Nephron (organoid): ENCODE data around the gene ROBO4.

Experiments used
- H3K27ac Mint-ChIP-seq, 3 experiments: 2 replicates each; pipeline ENCODE4 v1.8.0; 2020; ENCODE audit warnings: mixed read lengths in 3 of 3, mild to moderate bottlenecking in 2 of 3, moderate library complexity in 1 of 3
- H3K27me3 Mint-ChIP-seq: 2 replicates; pipeline ENCODE4 v1.8.0; 2021; ENCODE audit warnings: low read depth, mild to moderate bottlenecking, moderate library complexity, mixed read lengths
- H3K36me3 Mint-ChIP-seq: 2 replicates; pipeline ENCODE4 v1.8.0; 2020; ENCODE audit warnings: low read depth, mixed read lengths
- H3K4me1 Mint-ChIP-seq: 2 replicates; pipeline ENCODE4 v1.8.0; 2020; ENCODE audit warnings: mixed read lengths
- H3K4me3 Mint-ChIP-seq, 3 experiments: 2 replicates each; pipeline ENCODE4 v1.8.0; 2020; ENCODE audit warnings: mild to moderate bottlenecking in 3 of 3, mixed read lengths in 3 of 3, moderate library complexity in 2 of 3
- H3K9me3 Mint-ChIP-seq: 2 replicates; pipeline ENCODE4 v1.8.0; 2020; ENCODE audit warnings: mixed read lengths
- CTCF ChIP-seq, 3 experiments: fragments of 200-600 bp; sonication (generic); IDR thresholded peaks; one replicate each; pipeline ENCODE4 v1.5.0; 2021; ENCODE audit warnings: antibody characterized with exemption in 3 of 3; ENCODE audit not compliant: unreplicated experiment in 3 of 3

ROBO4 gene

DNA sequence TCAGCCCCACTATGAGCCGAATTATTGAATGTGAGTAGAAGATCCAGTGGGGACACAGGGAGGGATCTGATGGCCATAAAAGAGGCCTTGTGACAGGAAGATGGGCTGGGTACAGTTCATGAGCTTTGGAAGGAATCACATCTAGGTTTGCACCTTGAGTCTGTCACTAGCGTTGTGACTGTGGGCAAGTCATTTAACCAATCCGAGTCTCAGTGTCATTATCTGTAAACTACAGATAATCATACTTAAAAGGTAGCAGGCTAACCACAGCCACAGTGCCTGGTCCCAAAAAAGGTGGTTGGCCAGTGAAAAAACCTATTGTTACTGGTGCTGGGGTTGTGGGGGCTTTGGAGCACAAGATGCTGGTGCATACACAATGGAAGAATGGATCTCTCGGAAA, 25.2 kb upstream of the ROBO4 start:
- H3K4me1 Mint-ChIP-seq = peaks cover 19% of the 10 kb centered on the region
- no peaks in the 10 kb centered on the region for H3K36me3 Mint-ChIP-seq
- H3K4me3 Mint-ChIP-seq = peak overlapping the region in 1 of 3 experiments; percentile 33
- H3K27ac Mint-ChIP-seq = no peak overlapping the region
- peaks cover 20% of the 10 kb centered on the region for H3K27me3 Mint-ChIP-seq
- no peaks in the 10 kb centered on the region for H3K9me3 Mint-ChIP-seq
- no peak for TF ChIP-seq CTCF (IDR thresholded peaks at IDR 0.05; ENCODE audit: unreplicated experiment in 3 of 3)

DNA sequence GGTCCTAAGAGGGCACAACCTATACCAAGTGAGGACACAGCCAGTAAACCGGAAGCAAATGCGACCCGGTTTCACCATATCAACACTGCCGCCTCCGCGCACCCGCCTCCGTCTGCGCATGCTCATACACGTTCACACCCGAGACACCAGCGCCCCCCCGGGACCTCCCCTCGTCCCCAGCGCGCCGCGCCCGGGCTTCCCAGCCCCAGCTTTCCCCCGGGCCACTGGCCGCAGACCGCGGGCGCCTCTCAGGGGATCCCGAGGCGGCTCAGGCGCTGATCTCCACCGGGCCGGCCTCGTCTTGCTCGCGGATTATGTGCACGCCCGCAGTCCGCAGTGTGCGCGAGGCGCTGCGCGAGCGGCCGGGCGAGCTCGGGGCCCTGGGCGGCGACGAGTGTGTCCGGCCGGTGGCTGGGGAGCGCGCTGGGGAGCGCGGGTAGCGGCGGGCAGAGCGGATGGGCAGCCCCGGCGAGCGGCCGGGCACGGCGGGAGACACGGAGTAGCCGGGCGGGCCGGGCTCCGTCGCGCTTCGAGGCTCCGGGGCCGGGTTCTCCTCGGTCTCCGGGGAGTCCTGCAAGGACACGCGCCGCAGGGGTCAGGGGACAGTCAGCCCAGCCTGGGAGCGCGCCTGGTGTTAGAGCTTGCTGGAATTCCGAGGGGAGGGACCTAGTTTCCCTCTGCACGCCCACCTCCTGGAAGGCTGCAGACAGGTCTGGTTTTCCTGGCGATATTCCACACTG, 23.4 kb upstream of the ROBO4 start:
- H3K4me3 Mint-ChIP-seq = peak overlapping the region; percentile 75 to 86 (median 84)
- H3K9me3 Mint-ChIP-seq = peaks cover under 1% of the 10 kb centered on the region
- peaks cover 28% of the 10 kb centered on the region for H3K4me1 Mint-ChIP-seq
- H3K27me3 Mint-ChIP-seq = peaks cover 18% of the 10 kb centered on the region
- TF ChIP-seq CTCF (IDR thresholded peaks at IDR 0.05; ENCODE audit: unreplicated experiment in 3 of 3) = no peak
- H3K36me3 Mint-ChIP-seq = no peaks in the 10 kb centered on the region
- peak overlapping the region; percentile 57 to 91 (median 71) for H3K27ac Mint-ChIP-seq

- no peaks in the 10 kb centered on the region for H3K36me3 Mint-ChIP-seq
- no peak for TF ChIP-seq CTCF (IDR thresholded peaks at IDR 0.05; ENCODE audit: unreplicated experiment in 3 of 3)
- peaks cover 21% of the 10 kb centered on the region for H3K27me3 Mint-ChIP-seq
- H3K27ac Mint-ChIP-seq = peak overlapping the region in 2 of 3 experiments; percentile 71 to 91
- H3K4me1 Mint-ChIP-seq = peaks cover 28% of the 10 kb centered on the region
- peak overlapping the region; percentile 75 to 86 (median 84) for H3K4me3 Mint-ChIP-seq
- H3K9me3 Mint-ChIP-seq = peaks cover 2% of the 10 kb centered on the region
These were observed 22.7 kb upstream of the ROBO4 start for GRCh38 chr11:124920356-124920755.

DNA sequence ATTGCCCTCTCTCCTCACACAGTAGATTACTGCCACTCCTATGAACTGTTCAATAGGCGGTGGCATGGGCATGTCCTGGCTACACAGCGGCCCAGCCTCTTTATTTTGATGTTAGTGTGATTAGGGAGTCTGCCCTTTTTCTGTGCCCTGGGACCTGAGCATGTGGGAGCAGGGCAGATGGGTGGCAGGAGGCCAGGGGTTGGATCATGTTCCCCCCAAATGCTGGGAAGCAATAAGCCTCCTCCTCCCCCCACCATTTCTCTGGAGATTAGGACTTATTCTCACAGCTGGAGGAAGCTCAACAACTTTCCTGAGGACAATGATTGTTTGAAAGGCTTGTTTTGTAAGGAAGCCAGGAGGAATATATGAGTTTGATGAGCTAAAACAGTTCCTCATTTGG, 22.2 kb upstream of the ROBO4 start:
- peaks cover 7% of the 10 kb centered on the region for H3K9me3 Mint-ChIP-seq
- peak overlapping the region in 2 of 3 experiments; percentile 55 to 71 for H3K27ac Mint-ChIP-seq
- H3K4me3 Mint-ChIP-seq = peak overlapping the region; percentile 14 to 60 (median 59)

DNA sequence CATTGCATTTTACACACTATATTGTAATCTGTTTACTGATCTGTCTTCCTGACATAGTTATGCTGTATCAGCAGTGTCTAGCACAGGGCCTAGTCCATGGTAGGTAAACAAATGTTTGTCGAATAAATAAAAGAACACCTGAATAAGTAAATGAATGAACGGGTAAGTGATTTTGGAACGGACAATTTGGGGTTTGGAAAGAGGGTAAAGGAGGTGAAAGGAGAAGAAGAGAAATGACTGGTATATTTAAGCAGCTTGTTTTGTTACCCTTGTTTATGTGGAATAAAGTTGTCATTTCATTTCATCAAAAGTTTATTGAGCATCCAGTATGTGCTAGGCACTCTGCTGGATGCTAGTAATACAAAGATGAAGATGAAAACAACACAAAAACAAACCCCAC, 21.3 kb upstream of the ROBO4 start, which contains the start of gene HEPN1:
Gene HEPN1, plus strand, starts transcription at position 301 of the 400 bp plus-strand sequence.
- peak within 1 kb of the TSS; percentile 29 to 73 (median 59) for H3K4me3 Mint-ChIP-seq
- no peaks in the 10 kb centered on the region for H3K36me3 Mint-ChIP-seq
- H3K9me3 Mint-ChIP-seq = peaks cover 12% of the 10 kb centered on the region

More for the DNA sequence above, 22.2 kb upstream of the ROBO4 start:
- peaks cover 21% of the 10 kb centered on the region for H3K27me3 Mint-ChIP-seq
- TF ChIP-seq CTCF (IDR thresholded peaks at IDR 0.05; ENCODE audit: unreplicated experiment in 3 of 3) = no peak
- peaks cover 28% of the 10 kb centered on the region for H3K4me1 Mint-ChIP-seq
- H3K36me3 Mint-ChIP-seq = no peaks in the 10 kb centered on the region

More for the DNA sequence above, 21.3 kb upstream of the ROBO4 start, which contains the start of gene HEPN1:
- Mint-ChIP-seq H3K27me3 (peaks cover 18% of the 10 kb centered on the region), H3K27ac (peak within 1 kb of the TSS in 2 of 3 experiments; percentile 55 to 71), H3K4me1 (peaks cover 28% of the 10 kb centered on the region)
- no peak for TF ChIP-seq CTCF (IDR thresholded peaks at IDR 0.05; ENCODE audit: unreplicated experiment in 3 of 3)
